Fibroblast of skin of right quadriceps (primary cell): Measurements from ENCODE around the gene PAAF1.

Source experiments
- DNase-seq: peaks from one replicate; pipeline ENCODE4 v3.0.0-alpha.2; 2013

Gene PAAF1

GRCh38 chr11:73949246-73949645 is 72.4 kb downstream of the PAAF1 start:
- DNase-seq = no peak

- DNase-seq = no peak
These were observed 73.1 kb downstream of the PAAF1 start for GRCh38 chr11:73949912-73950311.

- DNase-seq = peak; percentile 9
These were observed 74.3 kb downstream of the PAAF1 start, which contains the start of gene DNAJB13 for GRCh38 chr11:73950869-73951710. Gene DNAJB13 (plus strand): TSS chr11:73951026. CDS start chr11:73951070, 44 bp downstream.

DNA sequence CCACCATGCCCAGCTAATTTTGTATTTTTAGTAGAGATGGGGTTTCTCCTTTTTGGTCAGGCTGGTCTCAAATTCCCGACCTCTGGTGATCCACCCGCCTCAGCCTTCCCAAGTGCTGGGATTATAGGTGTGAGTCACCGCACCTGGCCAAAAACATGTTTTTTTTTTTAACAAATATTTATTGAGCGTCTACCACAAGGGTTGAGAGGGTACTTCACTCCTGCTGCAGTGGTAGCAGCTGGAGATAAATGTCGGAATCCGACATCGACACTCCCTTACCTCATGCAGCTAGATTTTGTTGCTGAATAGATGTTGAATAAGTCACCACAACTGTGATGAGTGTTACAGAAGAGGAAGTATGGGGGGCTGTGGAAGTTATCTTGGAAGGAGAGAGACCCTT is 75.0 kb downstream of the PAAF1 start:
- no peak for DNase-seq

- DNase-seq = no peak
These were observed 80.3 kb downstream of the PAAF1 start for GRCh38 chr11:73956876-73957653.

DNA sequence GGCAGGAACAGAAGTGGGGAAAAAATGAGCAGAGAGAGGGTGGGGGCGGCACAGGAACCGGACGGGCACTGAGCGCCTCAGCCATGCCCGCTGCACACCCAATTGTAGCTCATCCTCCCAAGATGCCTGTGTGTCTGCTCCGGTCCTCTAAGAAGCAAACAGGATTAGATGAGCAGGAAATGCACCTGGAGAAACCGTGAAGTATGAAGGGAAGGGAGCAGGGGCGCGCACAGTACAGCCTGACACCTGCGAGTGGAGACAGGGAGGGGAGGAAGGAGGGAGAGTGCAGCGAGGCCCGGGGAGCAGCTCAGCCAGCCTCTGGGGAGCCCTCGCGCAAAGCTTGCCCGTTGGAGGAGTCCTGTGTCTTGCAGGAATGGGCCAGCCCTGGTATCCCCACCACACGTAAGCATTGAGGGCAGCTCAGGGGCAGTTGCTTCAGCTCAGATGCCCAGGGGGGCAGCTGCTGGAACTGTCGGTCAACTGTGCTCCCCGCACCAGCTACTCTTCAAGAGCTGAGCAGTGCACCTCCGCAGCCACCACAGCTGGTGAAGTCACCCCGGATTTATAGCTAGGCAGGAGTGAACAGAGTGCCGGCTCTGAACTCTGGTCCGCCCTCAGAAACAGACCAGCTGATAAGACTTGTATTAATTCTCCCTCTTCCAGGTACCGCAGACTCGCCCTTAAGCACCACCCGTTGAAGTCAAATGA is 81.0 kb downstream of the PAAF1 start:
- no peak for DNase-seq

GRCh38 chr11:73958521-73959141 is 81.8 kb downstream of the PAAF1 start:
- DNase-seq = no peak

GRCh38 chr11:73961321-73961720 is 84.5 kb downstream of the PAAF1 start:
- DNase-seq = peak; percentile 54

DNA sequence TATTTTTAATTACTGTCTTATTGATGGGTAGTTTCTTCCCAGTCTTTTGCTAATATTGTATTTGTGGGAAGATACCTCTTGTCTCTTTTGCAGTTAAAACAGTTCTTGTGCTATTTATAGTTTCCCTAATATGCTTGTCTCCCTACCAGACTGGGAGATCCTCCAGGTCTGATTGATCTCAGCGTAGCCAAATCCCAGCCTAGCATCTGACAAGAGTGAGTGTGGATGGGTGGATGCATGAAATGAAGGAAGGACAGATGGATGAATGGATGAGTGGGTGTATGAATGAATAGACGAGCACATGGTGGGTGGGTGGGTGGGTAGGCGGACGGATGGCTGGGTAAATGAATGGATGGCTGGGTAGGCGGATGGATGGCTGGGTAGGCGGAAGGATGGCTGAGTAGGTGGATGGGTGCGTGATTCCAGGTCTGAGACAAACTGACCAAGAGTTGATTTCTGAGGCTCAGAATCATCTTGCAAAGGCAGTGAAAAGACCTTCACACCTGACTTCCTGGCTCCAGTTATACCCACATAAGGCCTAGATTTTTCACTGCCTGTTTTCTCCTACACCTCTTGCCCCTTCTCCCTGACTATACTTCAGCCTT is 85.4 kb downstream of the PAAF1 start:
- no peak for DNase-seq

- DNase-seq = no peak
These were observed 87.1 kb downstream of the PAAF1 start for GRCh38 chr11:73963861-73964260.

DNA sequence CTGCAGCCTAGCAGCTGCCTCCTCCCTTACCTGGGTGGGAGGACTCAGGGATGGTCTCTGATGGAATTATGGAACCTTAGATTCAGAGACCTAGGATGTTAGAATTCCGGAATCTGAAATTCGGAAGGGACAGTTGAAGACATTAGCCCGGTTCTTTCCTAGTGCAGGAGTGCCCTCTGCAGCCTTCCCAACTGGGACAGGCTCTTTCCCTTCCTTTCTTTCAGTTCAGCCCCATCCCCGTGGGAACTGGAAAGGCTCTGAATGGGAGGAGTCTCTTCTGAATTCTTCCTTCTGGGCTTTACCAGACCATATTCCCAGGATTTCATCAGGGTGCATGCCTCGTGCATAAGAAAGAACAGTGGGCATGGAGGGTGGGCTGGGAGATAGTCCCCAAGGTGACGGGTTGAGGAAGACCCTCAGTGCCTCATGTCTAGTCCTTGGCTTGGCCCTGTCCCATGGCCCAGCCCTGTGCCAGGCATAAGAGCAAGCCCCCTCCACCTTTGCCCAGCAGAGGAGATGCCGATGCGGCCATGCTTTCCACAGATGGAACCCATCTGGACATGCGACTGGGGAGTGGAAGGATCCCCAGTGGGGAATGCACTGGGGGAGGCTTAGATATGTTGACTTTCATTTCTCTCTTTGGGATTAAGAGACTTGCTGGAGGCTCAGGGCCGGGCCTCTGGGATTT is 88.4 kb downstream of the PAAF1 start:
- DNase-seq = peak; percentile 27

DNA sequence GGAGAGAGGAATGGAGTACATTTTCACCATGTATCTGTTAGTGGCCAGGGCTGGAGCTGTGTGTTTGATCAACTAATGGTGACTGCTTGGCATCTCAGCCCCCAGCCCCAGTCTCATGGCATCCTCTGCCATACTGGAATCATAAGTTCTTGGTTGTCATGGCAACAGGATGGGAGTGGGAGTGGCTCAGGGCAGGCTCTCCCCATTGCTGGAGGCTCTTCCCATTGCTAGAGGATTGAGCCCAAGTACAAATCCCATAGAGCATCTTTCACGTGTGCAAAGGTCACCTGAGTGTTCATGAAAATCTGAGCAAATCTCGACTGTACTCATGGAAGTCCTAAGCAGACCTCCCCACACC is 88.9 kb downstream of the PAAF1 start:
- no peak for DNase-seq

GRCh38 chr11:73968356-73968966 is 91.7 kb downstream of the PAAF1 start:
- no peak for DNase-seq

GRCh38 chr11:73969091-73969490 is 92.3 kb downstream of the PAAF1 start:
- DNase-seq = no peak

DNA sequence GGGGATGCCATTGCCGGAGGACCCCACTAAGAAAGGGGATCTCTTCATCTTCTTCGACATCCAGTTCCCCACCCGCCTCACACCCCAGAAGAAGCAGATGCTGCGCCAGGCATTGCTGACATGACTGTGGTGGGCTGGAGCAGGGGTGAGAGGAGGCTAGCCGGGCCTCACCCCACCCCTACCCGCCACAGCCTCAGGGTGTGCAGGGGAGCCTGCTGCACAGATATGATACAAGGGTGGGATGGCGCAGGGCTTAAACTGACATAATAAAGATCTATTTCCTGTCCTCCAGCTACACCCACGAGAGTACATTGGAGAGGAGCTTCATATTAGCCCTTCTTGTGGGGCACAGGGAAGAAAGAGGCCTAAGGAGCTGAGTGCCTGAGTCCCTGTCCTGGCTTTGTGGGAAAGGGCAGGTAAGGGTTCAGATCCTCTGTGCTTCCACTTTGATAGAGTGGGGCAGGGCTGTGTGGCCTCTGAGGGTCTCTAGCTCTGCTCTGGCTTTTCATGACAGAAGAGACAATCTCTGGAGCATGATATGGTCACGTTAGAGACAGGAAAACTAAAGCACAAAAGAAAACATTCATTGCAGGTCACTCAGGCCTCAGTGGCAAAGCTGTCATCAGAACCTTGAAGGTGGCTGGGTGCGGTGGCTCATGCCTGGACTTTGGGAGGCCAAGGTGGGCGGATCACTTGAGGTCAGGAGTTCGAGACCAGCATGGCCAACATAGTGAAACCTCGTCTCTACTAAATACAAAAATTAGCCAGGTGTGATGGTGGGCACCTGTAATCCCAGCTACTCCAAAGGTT is 93.4 kb downstream of the PAAF1 start:
- no peak for DNase-seq

DNA sequence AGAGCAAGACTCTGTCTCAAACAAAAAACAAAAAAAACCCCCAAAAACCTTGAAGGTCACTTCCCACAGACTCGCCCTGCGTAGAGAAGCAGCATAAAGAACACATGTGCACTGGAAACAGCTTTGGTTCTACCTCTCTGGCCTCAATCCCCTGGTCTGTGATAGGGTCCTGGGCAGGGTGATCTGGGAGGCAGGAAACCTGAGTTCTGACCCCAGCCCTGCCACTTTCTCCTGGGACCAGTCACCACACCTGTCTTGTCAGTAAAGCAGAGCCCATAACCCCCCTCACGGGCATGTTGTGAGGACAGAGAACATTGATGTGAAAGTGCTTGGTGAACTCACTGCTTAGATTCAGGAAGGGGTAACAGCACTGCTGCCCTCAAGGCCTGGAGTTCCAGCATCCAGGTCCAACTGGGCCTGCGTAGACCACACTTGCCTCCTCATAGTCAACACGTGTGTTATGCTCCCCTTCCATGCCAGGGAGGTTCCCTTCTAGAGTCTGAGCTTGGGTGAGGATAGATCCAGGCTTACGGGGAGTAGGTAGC is 94.4 kb downstream of the PAAF1 start:
- no peak for DNase-seq

DNA sequence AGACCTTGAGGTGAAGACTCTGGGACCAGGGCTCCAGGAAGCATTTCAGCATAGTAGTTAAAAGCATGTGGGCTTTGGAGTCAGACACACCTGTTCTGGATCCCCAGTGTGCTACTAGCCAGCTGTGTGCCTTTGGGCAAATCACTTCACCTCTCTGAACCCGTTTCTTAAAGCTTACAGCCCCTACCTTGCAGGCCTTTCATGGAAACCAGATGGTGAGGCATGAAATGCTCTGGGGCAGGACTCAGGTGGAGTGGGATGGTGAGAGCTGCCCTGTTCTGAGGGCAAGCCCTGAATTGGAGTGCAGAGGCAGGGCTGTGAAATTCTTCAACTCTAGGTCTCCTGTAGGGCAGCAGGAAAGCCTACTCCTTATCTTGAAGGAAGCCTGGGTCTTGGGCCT is 95.4 kb downstream of the PAAF1 start:
- no peak for DNase-seq

GRCh38 chr11:73972620-73973449 is 96.0 kb downstream of the PAAF1 start:
- no peak for DNase-seq
